ENCODE data around the gene SH3PXD2A. TPM values are rescaled to one million over a fixed set of nuclear protein-coding genes. Genes with fewer than 3 reads are reported as not detected.

SH3PXD2A gene
- total RNA-seq, 4 donors from 2014 or later: 55.7 to 71.8 (median 66.8) TPM

- TF ChIP-seq POLR2A (IDR thresholded peaks at IDR 0.05) (no peak), EP300 (IDR thresholded peaks at IDR 0.05) (no peak)
- H3K36me3 ChIP-seq: no peaks in the 10 kb centered on the region
- H3K27ac ChIP-seq: no peak overlapping the region
- H3K9me3 ChIP-seq: no peaks in the 10 kb centered on the region
- no peak overlapping the region for H3K4me3 ChIP-seq
- DNase-seq (ENCODE audit: low spot score in 2 of 2): no peak
- 70% methylated on average over 11 of the region's 13 CpGs for WGBS
- no peaks in the 10 kb centered on the region for H3K4me1 ChIP-seq
- no peaks in the 10 kb centered on the region for H3K27me3 ChIP-seq
These were observed 151.1 kb downstream of the SH3PXD2A start for GRCh38 chr10:103703941-103704919.

- Histone ChIP-seq H3K4me1 (peaks cover 14% of the 10 kb centered on the region), H3K36me3 (no peaks in the 10 kb centered on the region), H3K27ac (no peak overlapping the region), H3K9me3 (no peaks in the 10 kb centered on the region), H3K27me3 (no peaks in the 10 kb centered on the region), H3K4me3 (no peak overlapping the region)
- DNase-seq (ENCODE audit: low spot score in 2 of 2): no peak
- TF ChIP-seq EP300 (IDR thresholded peaks at IDR 0.05) (no peak), POLR2AphosphoS5 (IDR thresholded peaks at IDR 0.05) (no peak), CTCF (IDR thresholded peaks at IDR 0.05) (no peak), POLR2A (IDR thresholded peaks at IDR 0.05) (no peak)
- WGBS: 28% methylated on average over 1 of the region's 1 CpG
These were observed 153.8 kb downstream of the SH3PXD2A start for GRCh38 chr10:103701380-103702222.

GRCh38 chr10:103700436-103700715, 155.0 kb downstream of the SH3PXD2A start:
- Histone ChIP-seq H3K4me1 (peaks cover 26% of the 10 kb centered on the region), H3K36me3 (no peaks in the 10 kb centered on the region), H3K9me3 (no peaks in the 10 kb centered on the region), H3K27ac (no peak overlapping the region), H3K27me3 (no peaks in the 10 kb centered on the region), H3K4me3 (no peak overlapping the region)
- TF ChIP-seq EP300 (IDR thresholded peaks at IDR 0.05): no peak
- TF ChIP-seq POLR2A (IDR thresholded peaks at IDR 0.05): no peak
- no peak for DNase-seq (ENCODE audit: low spot score in 2 of 2)

GRCh38 chr10:103699611-103700435, 155.6 kb downstream of the SH3PXD2A start:
- peaks cover 30% of the 10 kb centered on the region for H3K4me1 ChIP-seq
- no peak for DNase-seq (ENCODE audit: low spot score in 2 of 2)
- H3K36me3 ChIP-seq: no peaks in the 10 kb centered on the region
- no peaks in the 10 kb centered on the region for H3K9me3 ChIP-seq
- WGBS: 67% methylated on average over 9 of the region's 10 CpGs
- H3K4me3 ChIP-seq: no peak overlapping the region
- TF ChIP-seq POLR2A (IDR thresholded peaks at IDR 0.05) (no peak), POLR2AphosphoS5 (IDR thresholded peaks at IDR 0.05) (no peak), EP300 (IDR thresholded peaks at IDR 0.05) (no peak), CTCF (IDR thresholded peaks at IDR 0.05) (no peak)
- no peaks in the 10 kb centered on the region for H3K27me3 ChIP-seq
- no peak overlapping the region for H3K27ac ChIP-seq

GRCh38 chr10:103698266-103698665, 157.1 kb downstream of the SH3PXD2A start:
- Histone ChIP-seq H3K9me3 (no peaks in the 10 kb centered on the region), H3K27ac (no peak overlapping the region), H3K27me3 (no peaks in the 10 kb centered on the region), H3K4me1 (peaks cover 40% of the 10 kb centered on the region), H3K36me3 (no peaks in the 10 kb centered on the region), H3K4me3 (no peak overlapping the region)
- WGBS: 52% methylated on average over 2 of the region's 4 CpGs
- TF ChIP-seq EP300 (IDR thresholded peaks at IDR 0.05) (no peak), POLR2AphosphoS5 (IDR thresholded peaks at IDR 0.05) (no peak), POLR2A (IDR thresholded peaks at IDR 0.05) (no peak), CTCF (IDR thresholded peaks at IDR 0.05) (no peak)
- no peak for DNase-seq (ENCODE audit: low spot score in 2 of 2)
